Measurements from ENCODE around the gene MACROD2.

GRCh38 chr20:15584507-15584906 lies 1589.2 kb downstream of the MACROD2 start:
- no peak for TF ChIP-seq CTCF (IDR thresholded peaks at IDR 0.05)
- no peak for TF ChIP-seq ZFX (IDR thresholded peaks at IDR 0.05; ENCODE audit: borderline replicate concordance)
